Measurements from ENCODE around the gene NEIL1.
"Not testable (repeated sequence)": the region's sequence is repeated elsewhere in the genome, so short reads cannot be mapped to it uniquely, and the experiment has no call there.

Gene NEIL1, protein sequence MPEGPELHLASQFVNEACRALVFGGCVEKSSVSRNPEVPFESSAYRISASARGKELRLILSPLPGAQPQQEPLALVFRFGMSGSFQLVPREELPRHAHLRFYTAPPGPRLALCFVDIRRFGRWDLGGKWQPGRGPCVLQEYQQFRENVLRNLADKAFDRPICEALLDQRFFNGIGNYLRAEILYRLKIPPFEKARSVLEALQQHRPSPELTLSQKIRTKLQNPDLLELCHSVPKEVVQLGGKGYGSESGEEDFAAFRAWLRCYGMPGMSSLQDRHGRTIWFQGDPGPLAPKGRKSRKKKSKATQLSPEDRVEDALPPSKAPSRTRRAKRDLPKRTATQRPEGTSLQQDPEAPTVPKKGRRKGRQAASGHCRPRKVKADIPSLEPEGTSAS

DNA sequence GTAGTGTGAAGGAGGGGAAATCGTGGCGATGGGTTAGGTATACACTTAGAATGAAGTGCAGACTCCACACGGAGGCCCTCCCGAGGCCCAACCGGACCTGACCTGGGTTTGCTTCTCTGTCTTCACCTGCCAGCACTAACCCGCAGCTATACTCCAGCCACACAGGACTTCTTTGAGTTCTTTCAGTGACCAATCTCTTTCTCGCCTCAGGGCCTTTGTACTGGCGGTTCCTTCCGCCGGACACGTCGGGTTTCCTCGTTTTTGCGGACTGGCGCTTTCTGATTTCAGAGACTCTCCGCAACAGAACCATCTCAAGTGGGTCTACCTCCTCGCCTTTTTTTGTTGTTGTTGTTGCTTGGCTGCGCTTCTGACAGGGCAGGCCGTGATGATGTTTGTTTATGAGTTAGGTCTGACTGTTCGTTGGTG lies at the start of gene NEIL1:
NEIL1 (plus strand) TSS at position 244 of the 426 bp plus-strand sequence. CDS start 1,867 bp downstream, outside the sequence.
- no peak for DNase-seq

DNA sequence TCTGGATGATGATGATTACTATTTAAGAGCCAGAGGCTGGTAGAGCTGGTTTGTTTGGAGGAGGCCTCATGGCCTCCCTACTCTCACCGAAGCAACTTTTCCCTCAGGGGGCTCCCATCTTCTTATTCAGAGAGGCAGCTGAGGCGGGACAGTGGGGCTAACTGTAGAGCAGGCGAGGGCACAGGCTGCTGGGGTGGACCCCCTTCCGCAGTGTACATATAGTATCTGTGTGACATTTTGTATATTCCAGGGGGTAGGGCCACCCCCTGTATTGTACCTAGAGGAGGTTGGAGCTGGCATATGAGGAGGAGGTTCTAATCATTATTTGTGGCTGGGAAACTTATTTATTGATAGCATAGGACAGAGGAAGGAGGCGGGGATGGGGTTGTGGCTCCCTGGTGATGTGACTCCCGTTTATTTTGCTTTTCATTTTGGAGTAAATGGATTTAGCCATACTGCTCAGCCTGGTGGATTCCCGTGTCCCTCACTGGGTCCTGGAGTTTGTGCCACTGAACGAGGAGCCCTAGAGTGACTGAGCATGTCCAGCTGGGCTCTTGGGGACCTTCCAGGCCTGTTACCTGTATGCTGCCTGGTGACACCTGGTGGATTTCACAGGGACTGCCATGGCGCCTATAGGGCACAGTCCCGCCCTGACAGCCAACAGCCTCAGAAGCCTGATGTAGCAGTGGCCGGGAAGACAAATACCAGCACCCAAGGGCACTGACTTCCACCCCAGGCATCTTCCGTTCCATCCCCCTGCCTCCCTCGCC lies 48.1 kb upstream of the NEIL1 start:
- not testable (repeated sequence) for DNase-seq

- peak; percentile 51 to 68 for DNase-seq
Observed at GRCh38 chr15:75299311-75299688, 47.5 kb upstream of the NEIL1 start.

- DNase-seq = not testable (repeated sequence)
Observed at GRCh38 chr15:75300026-75300425, 46.8 kb upstream of the NEIL1 start.

- no peak for DNase-seq
Observed at GRCh38 chr15:75302318-75302717, 44.5 kb upstream of the NEIL1 start.

DNA sequence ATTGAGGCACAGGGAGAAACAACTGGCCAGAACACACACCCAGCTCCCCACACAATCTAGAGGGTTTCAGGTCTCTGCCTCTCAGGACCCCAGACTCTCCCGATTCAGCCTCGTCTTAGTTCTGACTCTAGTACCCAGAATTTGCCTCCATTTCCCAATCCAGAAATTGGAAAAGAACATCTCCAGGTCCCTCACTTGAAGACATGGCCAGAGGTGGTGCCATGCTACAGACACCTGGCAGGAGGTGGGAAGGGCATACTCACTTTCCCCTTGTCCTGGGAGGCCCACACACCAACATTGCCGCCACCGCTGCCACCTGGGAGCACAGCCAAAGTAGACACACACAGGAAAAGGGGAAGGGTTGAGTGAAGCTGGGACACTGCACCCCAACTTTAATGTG lies 44.1 kb upstream of the NEIL1 start:
- DNase-seq = not testable (repeated sequence)

DNA sequence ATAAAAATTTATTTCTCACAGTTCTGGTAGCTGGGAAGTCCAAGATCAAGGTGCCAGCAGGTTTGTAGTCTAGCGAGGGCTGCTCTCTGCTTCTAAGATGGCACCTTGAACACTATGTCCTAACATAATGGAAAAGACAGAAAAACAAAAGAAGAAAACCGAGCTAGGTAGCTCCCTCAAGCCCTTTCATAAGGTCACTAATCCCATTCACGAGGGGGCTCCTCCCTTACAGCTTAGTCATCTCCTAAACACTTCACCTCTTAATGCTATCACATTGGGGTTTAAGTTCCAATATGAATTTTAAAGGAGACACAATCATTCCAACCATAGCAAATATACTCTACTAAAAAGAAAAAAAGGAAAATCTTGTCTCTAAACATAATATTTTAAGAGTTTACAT lies 40.7 kb upstream of the NEIL1 start:
- no peak for DNase-seq

DNA sequence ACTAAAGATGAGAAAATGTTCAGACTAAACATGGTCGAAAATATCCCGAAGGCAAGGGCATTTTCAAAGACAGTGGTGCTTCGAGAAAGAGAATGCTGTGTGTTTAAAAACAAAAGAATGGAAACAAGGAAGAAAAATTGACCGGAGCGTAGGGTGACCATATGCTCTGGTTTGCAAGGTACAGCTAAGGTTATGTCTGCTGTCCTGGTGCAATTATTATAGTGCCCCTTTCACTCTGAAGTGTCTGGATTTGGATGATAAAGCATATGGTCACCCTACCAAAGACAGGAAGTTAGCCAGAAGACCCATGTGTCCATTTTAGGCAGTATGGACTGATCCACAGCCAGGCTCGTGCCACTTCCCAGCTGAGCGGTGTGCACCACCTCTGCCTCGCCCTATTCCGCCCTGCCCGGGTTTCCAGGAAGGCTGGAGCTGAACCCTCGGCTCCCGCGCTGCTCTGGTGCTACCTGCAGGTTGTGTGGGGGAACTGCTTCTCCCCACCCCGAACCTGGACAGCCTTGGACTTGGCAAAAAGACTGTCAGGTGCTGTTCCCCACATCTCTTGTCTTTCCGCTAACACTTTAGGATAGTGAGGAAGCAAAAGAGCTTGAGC lies 39.0 kb upstream of the NEIL1 start:
- DNase-seq = no peak

DNA sequence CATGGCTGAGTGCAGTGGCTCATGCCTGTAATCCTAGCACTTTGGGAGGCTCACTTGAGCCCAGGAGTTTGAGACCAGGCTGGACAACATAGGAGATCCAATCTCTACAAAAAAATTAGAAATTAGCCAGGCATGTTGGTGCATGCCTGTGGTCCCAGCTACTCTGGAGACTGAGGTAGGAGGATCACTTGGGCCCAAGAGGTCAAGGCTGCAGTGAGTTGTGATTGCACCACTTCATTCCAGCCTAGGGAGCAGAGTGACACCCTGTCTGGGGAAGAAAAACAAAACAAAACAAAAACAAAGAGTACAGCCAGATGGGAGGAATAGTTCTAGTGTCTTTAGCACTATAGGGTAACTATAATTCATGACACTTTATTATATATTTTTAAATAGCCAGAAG lies 37.1 kb upstream of the NEIL1 start:
- no peak for DNase-seq

- not testable (repeated sequence) for DNase-seq
Observed at GRCh38 chr15:75312548-75312947, 34.3 kb upstream of the NEIL1 start.

DNA sequence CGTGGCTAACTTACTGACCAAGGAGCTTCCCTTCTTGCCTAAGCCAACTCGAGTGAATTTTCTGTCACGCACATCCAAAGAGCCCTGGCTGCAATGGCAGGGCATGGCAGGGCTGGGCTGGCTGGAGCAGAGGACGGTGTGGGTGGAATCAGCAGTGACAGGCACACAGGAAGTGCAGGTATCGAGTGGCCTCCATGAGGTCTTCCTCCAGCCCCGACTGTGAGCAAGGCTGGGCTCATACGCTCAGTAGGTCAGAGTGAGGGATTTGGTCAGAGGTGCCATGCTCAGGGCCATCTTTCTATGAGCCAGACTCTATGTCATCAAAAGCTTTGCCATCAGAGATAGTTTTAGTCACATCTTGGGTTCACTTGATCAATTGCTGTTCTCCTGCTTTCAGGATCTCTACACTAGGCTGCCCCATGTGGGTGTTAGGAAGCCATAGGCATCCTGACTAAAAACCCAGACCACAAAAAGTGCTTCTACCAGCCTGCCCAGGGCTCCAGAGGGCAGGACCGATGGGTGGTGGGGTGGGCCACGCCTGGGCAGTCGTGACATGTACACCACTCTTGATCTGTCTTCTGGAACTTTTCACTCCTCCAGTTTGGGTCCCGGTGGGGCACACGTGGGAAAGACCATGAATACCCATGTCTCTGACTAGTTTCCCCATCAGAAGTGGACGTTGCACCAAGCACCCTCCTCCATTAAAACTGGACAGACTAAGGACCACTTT lies 33.6 kb upstream of the NEIL1 start:
- no peak for DNase-seq

- DNase-seq = no peak
Observed at GRCh38 chr15:75314552-75315290, 32.1 kb upstream of the NEIL1 start.

GRCh38 chr15:75319231-75319897 lies 27.5 kb upstream of the NEIL1 start:
- DNase-seq = not testable (repeated sequence)

GRCh38 chr15:75321711-75322110 lies 25.1 kb upstream of the NEIL1 start:
- no peak for DNase-seq

GRCh38 chr15:75325922-75326321 lies 20.9 kb upstream of the NEIL1 start:
- DNase-seq = no peak

- no peak for DNase-seq
Observed at GRCh38 chr15:75327005-75327404, 19.8 kb upstream of the NEIL1 start.

- no peak for DNase-seq
Observed at GRCh38 chr15:75327491-75327890, 19.3 kb upstream of the NEIL1 start.

GRCh38 chr15:75328493-75329314 lies 18.1 kb upstream of the NEIL1 start:
- DNase-seq = no peak

DNA sequence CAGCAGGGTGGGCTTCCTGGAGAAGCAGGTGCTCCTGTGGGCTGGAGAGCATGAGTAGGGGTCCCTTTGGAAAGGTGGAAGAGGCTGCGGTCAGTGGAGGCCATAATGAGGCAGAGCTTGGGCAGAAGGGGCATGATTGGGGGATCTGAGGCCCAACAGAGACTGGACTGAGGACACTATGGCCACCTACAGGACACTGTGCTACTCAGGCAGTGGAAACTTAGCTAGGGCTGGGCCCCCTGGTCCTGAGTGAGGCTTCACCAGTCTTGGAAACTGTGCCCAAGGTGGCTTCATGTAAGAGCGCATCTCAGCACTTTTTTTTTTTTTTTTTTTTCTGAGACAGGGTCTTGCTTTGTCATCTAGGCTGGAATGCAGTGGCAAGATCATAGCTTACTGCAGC lies 17.3 kb upstream of the NEIL1 start:
- no peak for DNase-seq

- not testable (repeated sequence) for DNase-seq
Observed at GRCh38 chr15:75332093-75332492, 14.7 kb upstream of the NEIL1 start.

Measured in CD4-positive, alpha-beta T cell treated with Interleukin-1 beta for 1 hour (primary cell).